Hepatocyte (in vitro differentiated cells): Measurements from ENCODE around the gene NTSR1. TPM values are rescaled to one million over a fixed set of nuclear protein-coding genes. Genes with fewer than 3 reads are reported as not detected.

Experiments
- DNase-seq: peaks from one replicate; pipeline ENCODE4 v3.0.0-alpha.2; 2016; ENCODE audit warnings: low spot score
- H2AFZ ChIP-seq: fragments of 200-600 bp; sonication (generic); 2 replicates; pipeline ENCODE4 v1.6.0; 2016; ENCODE audit warnings: antibody characterized with exemption, mild to moderate bottlenecking
- H3K27ac ChIP-seq: fragments of 200-600 bp; sonication (generic); 2 replicates; pipeline ENCODE4 v1.5.1; 2016; ENCODE audit warnings: mild to moderate bottlenecking
- H3K27me3 ChIP-seq: fragments of 200-600 bp; sonication (generic); 2 replicates; pipeline ENCODE4 v1.6.1; 2016
- H3K36me3 ChIP-seq: fragments of 200-600 bp; sonication (generic); replicated peaks from 2 replicates; pipeline ENCODE4 v1.5.1; 2016; ENCODE audit warnings: low read depth; ENCODE audit not compliant: insufficient read depth
- H3K4me1 ChIP-seq: fragments of 200-600 bp; sonication (generic); 2 replicates; pipeline ENCODE4 v1.5.1; 2016; ENCODE audit warnings: mild to moderate bottlenecking, moderate library complexity; ENCODE audit not compliant: insufficient read depth
- H3K4me2 ChIP-seq: fragments of 200-600 bp; sonication (generic); 2 replicates; pipeline ENCODE4 v1.6.0; 2016
- H3K4me3 ChIP-seq: fragments of 200-600 bp; sonication (generic); 2 replicates; pipeline ENCODE4 v1.5.1; 2016; ENCODE audit warnings: mild to moderate bottlenecking
- H3K79me2 ChIP-seq: fragments of 200-600 bp; sonication (generic); 2 replicates; pipeline ENCODE4 v1.6.0; 2017; ENCODE audit warnings: mild to moderate bottlenecking
- H3K9me2 ChIP-seq: fragments of 200-600 bp; sonication (generic); replicated peaks from 2 replicates; pipeline ENCODE4 v1.6.0; 2017; ENCODE audit warnings: mild to moderate bottlenecking; ENCODE audit not compliant: insufficient read depth
- H3K9me3 ChIP-seq: fragments of 200-600 bp; sonication (generic); 2 replicates; pipeline ENCODE4 v1.5.1; 2016; ENCODE audit warnings: low read depth, mild to moderate bottlenecking
- H4K20me1 ChIP-seq: fragments of 200-600 bp; sonication (generic); 2 replicates; pipeline ENCODE4 v1.6.0; 2016; ENCODE audit warnings: mild to moderate bottlenecking; ENCODE audit not compliant: insufficient read depth, poor library complexity, severe bottlenecking
- EZH2 ChIP-seq: fragments of 200-600 bp; sonication (generic); IDR thresholded peaks from 2 replicates; pipeline ENCODE4 v1.6.1; 2016; ENCODE audit warnings: antibody characterized with exemption, mild to moderate bottlenecking, borderline replicate concordance
- EZH2phosphoT487 ChIP-seq: fragments of 200-600 bp; sonication (generic); IDR thresholded peaks from one replicate; pipeline ENCODE4 v1.6.1; 2018; ENCODE audit warnings: antibody characterized with exemption, mild to moderate bottlenecking, low read depth, moderate library complexity; ENCODE audit not compliant: unreplicated experiment, severe bottlenecking
- WGBS: methylation state at CpG from one replicate; pipeline ENCODE4 v1.1.6; 2016; ENCODE audit warnings: low lambda C conversion rate; ENCODE audit errors: missing lambda C conversion rate; 5-methylcytosine and 5-hydroxymethylcytosine counted together
- polyA plus RNA-seq: library from polyadenylated mRNA; unstranded; fragments of >200 nt; fragmentation: Nextera tagmentation; extraction: Ambion mirVana; gene quantifications from 2 replicates; pipeline ENCODE4 v1.2.1, GENCODE V29; 2016
- total RNA-seq: library from RNA; depleted of rRNA; stranded (reverse); fragments of >200 nt; gene quantifications from 2 replicates; pipeline ENCODE4 v1.2.3, GENCODE V29; 2014
- TF ChIP-seq, protein P1 (sequence below): fragments of 200-600 bp; sonication (generic); IDR thresholded peaks from 2 replicates; pipeline ENCODE4 v1.5.1; 2016; ENCODE audit warnings: antibody characterized with exemption, mild to moderate bottlenecking; ENCODE audit not compliant: poor library complexity

NTSR1 gene
- total and polyA plus RNA-seq, 2 experiments from 2014 or later, result 0.37 TPM; not detected in 1

DNA sequence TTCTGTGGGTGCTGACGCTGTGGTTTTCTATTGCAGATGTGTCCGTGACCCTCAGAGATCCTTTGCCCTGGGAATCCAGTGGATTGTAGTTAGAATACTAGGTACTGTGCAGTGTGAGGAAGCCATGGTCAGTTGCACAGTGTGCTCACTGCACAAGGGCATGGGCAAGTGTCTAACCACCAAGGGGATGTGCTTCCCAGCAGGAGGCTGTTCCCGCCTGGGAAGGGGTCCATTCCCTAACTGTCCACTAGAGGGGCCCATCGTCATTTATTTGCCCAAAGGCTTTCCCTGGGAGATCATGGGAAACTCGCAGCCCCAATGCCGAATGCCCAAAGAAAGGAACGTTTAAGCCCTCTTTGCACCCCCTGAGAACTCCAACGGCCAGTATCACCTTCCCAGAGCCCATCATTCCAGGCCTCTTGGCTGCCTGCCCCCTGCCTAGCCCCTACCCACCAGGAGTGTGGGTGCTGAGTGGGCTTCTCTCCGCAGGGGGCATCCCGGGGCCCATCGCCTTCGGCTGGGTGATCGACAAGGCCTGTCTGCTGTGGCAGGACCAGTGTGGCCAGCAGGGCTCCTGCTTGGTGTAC is 40.1 kb upstream of the NTSR1 start:
- H3K4me1 ChIP-seq, result peaks cover 4% of the 10 kb centered on the region
- no peak overlapping the region for H3K4me3 ChIP-seq
- no peak overlapping the region for H3K4me2 ChIP-seq
- H4K20me1 ChIP-seq, result no peaks in the 10 kb centered on the region
- no peak overlapping the region for H2AFZ ChIP-seq
- no peak overlapping the region for H3K27ac ChIP-seq
- H3K9me2 ChIP-seq, result no peaks in the 10 kb centered on the region
- TF ChIP-seq, protein P1, sequence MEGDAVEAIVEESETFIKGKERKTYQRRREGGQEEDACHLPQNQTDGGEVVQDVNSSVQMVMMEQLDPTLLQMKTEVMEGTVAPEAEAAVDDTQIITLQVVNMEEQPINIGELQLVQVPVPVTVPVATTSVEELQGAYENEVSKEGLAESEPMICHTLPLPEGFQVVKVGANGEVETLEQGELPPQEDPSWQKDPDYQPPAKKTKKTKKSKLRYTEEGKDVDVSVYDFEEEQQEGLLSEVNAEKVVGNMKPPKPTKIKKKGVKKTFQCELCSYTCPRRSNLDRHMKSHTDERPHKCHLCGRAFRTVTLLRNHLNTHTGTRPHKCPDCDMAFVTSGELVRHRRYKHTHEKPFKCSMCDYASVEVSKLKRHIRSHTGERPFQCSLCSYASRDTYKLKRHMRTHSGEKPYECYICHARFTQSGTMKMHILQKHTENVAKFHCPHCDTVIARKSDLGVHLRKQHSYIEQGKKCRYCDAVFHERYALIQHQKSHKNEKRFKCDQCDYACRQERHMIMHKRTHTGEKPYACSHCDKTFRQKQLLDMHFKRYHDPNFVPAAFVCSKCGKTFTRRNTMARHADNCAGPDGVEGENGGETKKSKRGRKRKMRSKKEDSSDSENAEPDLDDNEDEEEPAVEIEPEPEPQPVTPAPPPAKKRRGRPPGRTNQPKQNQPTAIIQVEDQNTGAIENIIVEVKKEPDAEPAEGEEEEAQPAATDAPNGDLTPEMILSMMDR, result peak; percentile 83
- no peak for TF ChIP-seq EZH2phosphoT487
- no peaks in the 10 kb centered on the region for H3K36me3 ChIP-seq
- no peaks in the 10 kb centered on the region for H3K9me3 ChIP-seq
- WGBS, result 56% methylated on average over 13 of the region's 13 CpGs
- no peaks in the 10 kb centered on the region for H3K79me2 ChIP-seq
- peak; percentile 85 for DNase-seq
- no peaks in the 10 kb centered on the region for H3K27me3 ChIP-seq

DNA sequence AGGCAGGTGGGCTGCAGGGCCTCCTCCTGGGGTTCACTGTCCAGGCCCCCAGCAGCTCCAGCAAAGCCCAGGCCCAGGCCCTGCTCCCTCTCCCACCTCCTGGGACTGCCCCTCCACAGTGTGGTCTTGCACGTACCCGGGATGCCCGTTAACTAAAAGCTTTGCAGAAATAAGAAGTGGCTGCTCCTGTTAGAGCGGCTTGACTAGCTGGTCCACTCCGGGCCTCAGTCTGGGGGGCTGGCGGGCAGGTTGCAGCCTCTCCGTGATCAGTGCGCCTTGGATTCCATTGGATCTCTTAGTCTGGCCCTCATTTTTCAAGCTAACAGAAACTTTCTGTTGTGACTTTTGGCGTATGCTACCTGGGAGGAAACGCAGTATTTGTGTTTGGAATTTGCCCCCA is 39.4 kb upstream of the NTSR1 start:
- H3K4me2 ChIP-seq, result no peak overlapping the region
- H3K4me1 ChIP-seq, result peaks cover 4% of the 10 kb centered on the region
- no peak overlapping the region for H2AFZ ChIP-seq
- no peak overlapping the region for H3K4me3 ChIP-seq
- H4K20me1 ChIP-seq, result no peaks in the 10 kb centered on the region
- no peak overlapping the region for H3K27ac ChIP-seq
- no peaks in the 10 kb centered on the region for H3K9me3 ChIP-seq
- no peak for DNase-seq
- H3K9me2 ChIP-seq, result no peaks in the 10 kb centered on the region
- no peaks in the 10 kb centered on the region for H3K27me3 ChIP-seq
- TF ChIP-seq, protein P1, result no peak
- TF ChIP-seq EZH2phosphoT487 (no peak), EZH2 (no peak)
- whole genome bisulfite sequencing, result 92% methylated on average over 10 of the region's 10 CpGs
- H3K36me3 ChIP-seq, result no peaks in the 10 kb centered on the region
- no peaks in the 10 kb centered on the region for H3K79me2 ChIP-seq

DNA sequence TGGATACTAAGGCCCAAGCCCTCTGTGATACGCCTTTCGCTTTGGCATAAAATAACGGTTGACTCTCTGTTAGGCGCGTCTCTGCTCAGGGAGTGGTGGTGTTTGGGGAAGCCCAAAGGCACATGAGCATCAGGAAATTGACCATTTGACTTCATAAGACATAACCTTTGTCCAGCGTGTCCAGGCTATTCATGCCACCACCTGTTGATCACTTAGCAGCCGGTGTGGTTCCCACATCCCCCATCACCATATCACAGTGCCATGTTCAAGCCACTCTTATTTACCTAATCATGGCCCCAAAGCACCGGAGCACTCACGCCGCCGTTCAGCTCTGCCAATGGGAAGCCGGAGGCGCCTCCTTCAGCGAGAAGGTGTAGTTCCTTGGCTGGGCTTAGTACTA is 38.5 kb upstream of the NTSR1 start:
- H4K20me1 ChIP-seq, result no peaks in the 10 kb centered on the region
- no peak for TF ChIP-seq EZH2
- TF ChIP-seq, protein P1, result no peak
- no peak for TF ChIP-seq EZH2phosphoT487
- H3K4me2 ChIP-seq, result no peak overlapping the region
- no peaks in the 10 kb centered on the region for H3K79me2 ChIP-seq
- H3K27ac ChIP-seq, result no peak overlapping the region
- DNase-seq, result no peak
- 97% methylated on average over 14 of the region's 14 CpGs for WGBS
- H3K4me3 ChIP-seq, result no peak overlapping the region
- H3K9me3 ChIP-seq, result no peaks in the 10 kb centered on the region
- H3K9me2 ChIP-seq, result no peaks in the 10 kb centered on the region
- H3K36me3 ChIP-seq, result no peaks in the 10 kb centered on the region
- H3K4me1 ChIP-seq, result peaks cover 4% of the 10 kb centered on the region
- no peak overlapping the region for H2AFZ ChIP-seq
- no peaks in the 10 kb centered on the region for H3K27me3 ChIP-seq

DNA sequence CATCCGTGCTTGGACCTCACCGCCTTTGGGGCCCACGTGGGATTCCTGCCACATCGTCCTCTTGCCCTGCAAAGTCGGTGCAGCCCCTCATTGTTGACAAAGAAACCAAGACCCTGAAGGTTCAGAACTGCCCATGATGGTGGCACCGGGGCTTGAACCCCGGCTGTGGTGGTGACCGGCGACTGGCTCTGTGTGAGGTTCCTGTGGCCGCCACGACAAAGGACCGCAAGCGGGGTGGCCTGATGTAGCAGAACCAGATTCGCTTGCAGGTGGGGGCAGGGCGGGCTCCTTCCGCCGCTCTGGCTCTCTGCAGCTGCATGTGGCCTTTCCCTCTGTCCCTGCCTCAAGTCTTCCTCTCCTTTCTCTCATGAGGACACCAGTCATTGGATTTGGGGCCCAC is 37.6 kb upstream of the NTSR1 start:
- Histone ChIP-seq H3K79me2 (no peaks in the 10 kb centered on the region), H3K4me2 (no peak overlapping the region), H3K36me3 (no peaks in the 10 kb centered on the region), H3K9me2 (no peaks in the 10 kb centered on the region), H3K4me3 (no peak overlapping the region), H3K9me3 (no peaks in the 10 kb centered on the region), H2AFZ (no peak overlapping the region), H3K27ac (no peak overlapping the region), H3K4me1 (peaks cover 4% of the 10 kb centered on the region), H3K27me3 (no peaks in the 10 kb centered on the region), H4K20me1 (no peaks in the 10 kb centered on the region)
- no peak for TF ChIP-seq EZH2phosphoT487
- TF ChIP-seq EZH2, result no peak
- TF ChIP-seq, protein P1, result no peak
- DNase-seq, result no peak
- 89% methylated on average over 17 of the region's 17 CpGs for WGBS
